Cardiac muscle cell (in vitro differentiated cells and primary cell): ENCODE results near the gene S1PR3. TPM values are rescaled to one million over a fixed set of nuclear protein-coding genes. Genes with fewer than 3 reads are reported as not detected.

ENCODE experiments used
- DNase-seq, 2 donors: peaks; one replicate each; pipeline versions ENCODE4 v3.0.0 to v3.0.0-alpha.2; 2010 to 2017; ENCODE audit warnings: low read depth in 1 of 2, low spot score in 1 of 2
- H3K27ac ChIP-seq: fragments of 200-600 bp; sonication (generic); 2 replicates; pipeline ENCODE4 v1.5.1; 2016
- H3K27me3 ChIP-seq: fragments of 200-600 bp; sonication (generic); 2 replicates; pipeline ENCODE4 v1.6.0; 2016; ENCODE audit warnings: control low read depth
- H3K36me3 ChIP-seq: fragments of 200-600 bp; sonication (generic); 2 replicates; pipeline ENCODE4 v1.5.1; 2016; ENCODE audit warnings: control low read depth
- H3K4me1 ChIP-seq: fragments of 200-600 bp; sonication (generic); 2 replicates; pipeline ENCODE4 v1.8.1; 2017; ENCODE audit warnings: low read depth, mild to moderate bottlenecking, mixed run types
- H3K4me3 ChIP-seq: fragments of 200-600 bp; sonication (generic); 2 replicates; pipeline ENCODE4 v1.5.1; 2016; ENCODE audit warnings: mild to moderate bottlenecking
- H3K9me3 ChIP-seq: fragments of 200-600 bp; sonication (generic); 2 replicates; pipeline ENCODE4 v1.5.1; 2017; ENCODE audit warnings: low read depth, mild to moderate bottlenecking, control low read depth
- CTCF ChIP-seq: IDR thresholded peaks from 2 replicates; pipeline ENCODE4 v1.5.1; 2012; ENCODE audit warnings: low read depth, mild to moderate bottlenecking, low read length
- polyA plus RNA-seq: library from polyadenylated mRNA; unstranded; fragments of >200 nt; fragmentation: Nextera tagmentation; extraction: Ambion mirVana; gene quantifications from 2 replicates; pipeline ENCODE4 v1.2.1, GENCODE V29; 2016
- total RNA-seq: library from RNA; depleted of rRNA; stranded (reverse); fragments of >200 nt; gene quantifications from 2 replicates; pipeline ENCODE4 v1.2.3, GENCODE V29; 2016

Gene S1PR3
- total and polyA plus RNA-seq, 2 experiments from 2014 or later, result 10.9 to 11.3 TPM

DNA sequence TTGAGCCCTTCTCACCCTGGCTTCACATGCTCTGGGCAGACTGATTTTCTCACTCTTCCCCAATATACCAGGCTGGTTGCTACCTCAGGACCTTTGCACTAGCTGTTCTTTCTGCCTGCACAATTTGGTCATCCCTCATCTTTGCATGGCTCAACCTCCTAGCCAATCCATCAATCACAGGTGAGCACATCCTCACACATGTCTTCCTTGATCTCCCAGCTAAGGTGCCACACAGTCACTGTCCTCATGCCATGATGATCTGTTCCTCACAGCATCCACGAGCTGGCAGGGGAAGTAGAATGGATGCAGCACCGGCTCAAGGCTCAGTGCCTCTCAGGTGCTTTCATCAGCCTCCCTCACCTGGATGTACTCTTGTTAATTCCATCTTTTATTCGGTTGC lies 30.6 kb upstream of the S1PR3 start:
- DNase-seq, result no peak
- Histone ChIP-seq H3K27ac (no peak overlapping the region), H3K27me3 (no peaks in the 10 kb centered on the region), H3K9me3 (no peaks in the 10 kb centered on the region), H3K4me3 (no peak overlapping the region), H3K4me1 (peaks cover 5% of the 10 kb centered on the region), H3K36me3 (no peaks in the 10 kb centered on the region)
- no peak for TF ChIP-seq CTCF

GRCh38 chr9:88965473-88965872 lies 25.8 kb upstream of the S1PR3 start:
- TF ChIP-seq CTCF, result no peak
- Histone ChIP-seq H3K4me3 (no peak overlapping the region), H3K27me3 (no peaks in the 10 kb centered on the region), H3K27ac (no peak overlapping the region), H3K36me3 (no peaks in the 10 kb centered on the region), H3K9me3 (no peaks in the 10 kb centered on the region), H3K4me1 (no peaks in the 10 kb centered on the region)
- no peak for DNase-seq

GRCh38 chr9:88966894-88967676 lies 24.2 kb upstream of the S1PR3 start:
- TF ChIP-seq CTCF, result no peak
- Histone ChIP-seq H3K4me3 (no peak overlapping the region), H3K27ac (no peak overlapping the region), H3K27me3 (no peaks in the 10 kb centered on the region), H3K4me1 (no peaks in the 10 kb centered on the region), H3K9me3 (no peaks in the 10 kb centered on the region), H3K36me3 (no peaks in the 10 kb centered on the region)
- no peak for DNase-seq

- Histone ChIP-seq H3K4me1 (no peaks in the 10 kb centered on the region), H3K4me3 (no peak overlapping the region), H3K27me3 (no peaks in the 10 kb centered on the region), H3K36me3 (no peaks in the 10 kb centered on the region), H3K27ac (no peak overlapping the region), H3K9me3 (no peaks in the 10 kb centered on the region)
- no peak for DNase-seq
- no peak for TF ChIP-seq CTCF
These were observed 22.5 kb upstream of the S1PR3 start for GRCh38 chr9:88968799-88969198.

- H3K36me3 ChIP-seq, result no peaks in the 10 kb centered on the region
- H3K27me3 ChIP-seq, result no peaks in the 10 kb centered on the region
- no peaks in the 10 kb centered on the region for H3K9me3 ChIP-seq
- no peak overlapping the region for H3K4me3 ChIP-seq
- no peak overlapping the region for H3K27ac ChIP-seq
- TF ChIP-seq CTCF, result no peak
- H3K4me1 ChIP-seq, result peaks cover 3% of the 10 kb centered on the region
- no peak for DNase-seq
These were observed 21.5 kb upstream of the S1PR3 start for GRCh38 chr9:88969646-88970373.
